ENCODE measurements around the gene DNAJC18. TPM values are rescaled to one million over a fixed set of nuclear protein-coding genes. Genes with fewer than 3 reads are reported as not detected.
A peak's percentile ranks its signal among the peaks of the same experiment; 100 is the strongest.

Gene DNAJC18
- total and polyA plus RNA-seq, 2 of the 8 experiments (the other 6 are each of a cell fraction or from before 2014, with no cell fraction given): 7.8 to 29.2 TPM

DNA sequence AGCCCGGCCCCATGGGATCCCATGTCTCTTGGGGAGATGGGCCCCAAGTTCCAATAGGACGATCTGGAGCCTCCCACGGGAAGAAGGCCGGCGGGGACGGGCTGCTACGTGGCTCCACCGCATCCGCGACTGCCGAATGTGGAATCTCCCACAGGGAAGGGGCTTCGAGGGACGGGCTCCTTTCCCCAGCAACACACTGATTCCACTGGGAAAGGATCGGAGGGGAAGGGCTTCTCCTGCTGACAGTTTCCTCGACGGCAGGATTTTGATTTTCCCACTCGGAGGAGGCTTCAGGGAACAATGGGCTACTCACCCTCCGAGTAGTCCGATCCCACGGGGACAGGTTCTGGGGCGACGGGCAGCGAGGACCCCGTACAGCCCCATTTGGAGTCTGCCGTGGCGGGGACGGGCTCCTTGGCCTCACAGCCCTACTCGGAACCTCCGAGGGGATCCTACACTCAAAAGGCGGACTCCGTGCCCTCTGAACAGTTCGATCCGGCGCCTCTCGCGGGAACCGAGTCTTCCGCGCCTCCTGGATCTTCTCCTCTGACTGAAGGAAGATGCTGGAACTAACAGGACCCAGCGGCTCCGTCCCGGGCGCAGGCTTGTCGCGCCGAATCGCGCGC lies 45.7 kb downstream of the DNAJC18 start:
- H3K9me3 ChIP-seq (ENCODE audit: insufficient read depth in 2 of 2, low read depth in 1 of 2, low read length in 1 of 2): no peaks in the 10 kb centered on the region
- H4K5ac ChIP-seq (ENCODE audit: insufficient read length, low read depth, low read length): no peak overlapping the region
- no peak overlapping the region for H3K14ac ChIP-seq (ENCODE audit: insufficient read length)
- H3K36me3 ChIP-seq (ENCODE audit: control insufficient read depth in 2 of 4, insufficient read depth in 4 of 4, low read length in 3 of 4): no peaks in the 10 kb centered on the region
- TF ChIP-seq BRCA1 (IDR thresholded peaks at IDR 0.05; ENCODE audit: low read depth, low read length): peak; percentile 31; the same call in 1 of the 2 replicates
- TF ChIP-seq RNF2 (IDR thresholded peaks at IDR 0.05; ENCODE audit: borderline replicate concordance, low read depth, low read length, missing control alignments, poor library complexity, severe bottlenecking): no peak
- no peak for TF ChIP-seq MAX (IDR thresholded peaks at IDR 0.05)
- peak in 1 of 2 experiments; percentile 23; a peak in 1 of 3 replicates for TF ChIP-seq POLR2A (IDR thresholded peaks at IDR 0.05; ENCODE audit: control extremely low read depth in 1 of 2, low read depth in 2 of 2, low read length in 2 of 2)
- TF ChIP-seq EZH2 (IDR thresholded peaks at IDR 0.05; ENCODE audit: low read depth, low read length, severe bottlenecking): peak; percentile 57
- peak; percentile 71; the same call in 1 of the 2 replicates for TF ChIP-seq SUZ12 (IDR thresholded peaks at IDR 0.05; ENCODE audit: low read length)
- TF ChIP-seq EGR1 (IDR thresholded peaks at IDR 0.05; ENCODE audit: borderline replicate concordance, low read depth, low read length): no peak
- peak; percentile 80 for TF ChIP-seq CHD2 (IDR thresholded peaks at IDR 0.05; ENCODE audit: low read length)
- no peak for TF ChIP-seq HDAC6 (IDR thresholded peaks at IDR 0.05; ENCODE audit: low read depth, low read length)
- no peak for TF ChIP-seq PHF8 (conservative IDR thresholded peaks at IDR 0.05; ENCODE audit: low read depth, low read length)
- TF ChIP-seq TAF1 (IDR thresholded peaks at IDR 0.05; ENCODE audit: low read depth, low read length): 0 out of 2 replicates have a peak, but pooled peaks have one; percentile 17
- no peak overlapping the region for H3K56ac ChIP-seq (replicated peaks; ENCODE audit: insufficient read length, low read depth, low read length)
- H3K4me2 ChIP-seq (ENCODE audit: insufficient read depth in 1 of 2, low read depth in 2 of 2, low read length in 2 of 2): peak overlapping the region; percentile 82 to 85
- H3K9ac ChIP-seq (replicated peaks in 1 of 4; ENCODE audit: extremely low read depth in 1 of 4, low read depth in 3 of 4, low read length in 3 of 4): peak overlapping the region in 3 of 4 experiments; percentile 3 to 32 (median 25); a peak in 4 of 7 replicates
- DNase-seq (ENCODE audit: low read depth in 1 of 2, low spot score in 2 of 2): peak in 1 of 2 experiments; percentile 72
- peak overlapping the region; percentile 42 to 68 (median 54) for H3K4me3 ChIP-seq (ENCODE audit: extremely low read depth in 1 of 4, insufficient read depth in 2 of 4, low read depth in 3 of 4, low read length in 4 of 4)
- 0 out of 2 replicates have a peak overlapping the region, but pooled peaks have one; percentile 40 for H2BK15ac ChIP-seq (ENCODE audit: low read length)
- H3K23ac ChIP-seq (ENCODE audit: insufficient read length): no peak overlapping the region
- no peak overlapping the region for H3K27ac ChIP-seq (ENCODE audit: low read depth, low read length)
- peaks cover 14 to 34% (median 28%) of the 10 kb centered on the region in 4 experiments; a peak in 6 of 7 replicates for H3K27me3 ChIP-seq (replicated peaks in 1 of 4; ENCODE audit: control insufficient read depth in 3 of 4, extremely low read depth in 1 of 4, insufficient read depth in 3 of 4, low read length in 3 of 4)
- H3K79me1 ChIP-seq (ENCODE audit: low read depth, low read length): no peaks in the 10 kb centered on the region
- ChIA-PET POLR2A (ENCODE audit: partially characterized antibody) (interaction anchor here (0.8 to 3.9 kb wide), 11 partner anchors 9 to 100 kb away, joined by 3 to 25 read pairs (median 3); partner anchors contain the start of gene MATR3), CTCF (ENCODE audit: partially characterized antibody) (interaction anchor here (0.5 to 3.1 kb wide), 7 partner anchors 9 to 907 kb away, joined by 3 to 16 read pairs (median 3); partner anchors contain the start of gene SPATA24)
- no peak overlapping the region for H2BK20ac ChIP-seq (ENCODE audit: low read length)
- peak overlapping the region; percentile 71 for H3K18ac ChIP-seq (ENCODE audit: extremely low read depth, low read length)
- no peak overlapping the region for H3K4ac ChIP-seq (replicated peaks; ENCODE audit: insufficient read length, low read depth, low read length)
- H2BK120ac ChIP-seq (replicated peaks; ENCODE audit: low read depth, low read length): no peak overlapping the region
- H3K23me2 ChIP-seq (ENCODE audit: low read depth, low read length): peaks cover 27% of the 10 kb centered on the region; the same call in 1 of the 2 replicates
- peaks cover 0 to 32% (median 15%) of the 10 kb centered on the region in 4 experiments; a peak in 6 of 7 replicates for H3K4me1 ChIP-seq (replicated peaks in 1 of 4; ENCODE audit: control insufficient read depth in 3 of 4, insufficient read depth in 4 of 4, low read length in 3 of 4)
- peak overlapping the region; percentile 62 for H4K91ac ChIP-seq (replicated peaks; ENCODE audit: insufficient read length, low read length)
- peak overlapping the region; percentile 74; the same call in 1 of the 2 replicates for H4K8ac ChIP-seq (ENCODE audit: extremely low read depth, insufficient read depth, low read length)
- no peak for FAIRE-seq
- peak overlapping the region; percentile 56; the same call in 1 of the 2 replicates for H2AFZ ChIP-seq (ENCODE audit: low read length)
- 10% methylated on average over 44 of the region's 49 CpGs; no CpG with 5 or more reads in 1 of the 2 experiments for whole genome bisulfite sequencing, 2 experiments (ENCODE audit: extremely low coverage in 1 of 2, insufficient coverage in 1 of 2, insufficient read length in 1 of 2, insufficient replicate concordance in 2 of 2, low coverage in 1 of 2, low lambda C conversion rate in 2 of 2, missing lambda C conversion rate in 1 of 2)
- peaks cover 0 to 3% of the 10 kb centered on the region in 2 experiments for H4K20me1 ChIP-seq (replicated peaks in 1 of 2; ENCODE audit: control insufficient read depth in 1 of 2, insufficient read depth in 2 of 2, low read length in 2 of 2)
- no peaks in the 10 kb centered on the region for H3K79me2 ChIP-seq (ENCODE audit: control insufficient read depth in 1 of 2, insufficient read depth in 2 of 2, low read length in 2 of 2)
- H2BK5ac ChIP-seq (ENCODE audit: low read depth, low read length): no peak overlapping the region
- no peak overlapping the region for H2BK12ac ChIP-seq (ENCODE audit: low read depth, low read length)
- H2AK5ac ChIP-seq (ENCODE audit: low read depth, low read length): peak overlapping the region; percentile 28; the same call in 1 of the 2 replicates
